Caco-2 (cell line): ENCODE measurements around the gene AFP. TPM values are rescaled to one million over a fixed set of nuclear protein-coding genes. Genes with fewer than 3 reads are reported as not detected.

Source experiments
- BruUV-seq: library from RNA; stranded (reverse); fragments of 400-500 nt; replicated peaks from 2 replicates; lab custom pipeline; 2021; lab: Mats Ljungman, UMichigan
- CTCF ChIA-PET: fragments of 300-600 bp; sonication (Branson Sonifier 250); formaldehyde crosslinking; loops from one replicate; lab custom pipeline; 2022; ENCODE audit warnings: antibody characterized with exemption; lab: Charles Lee
- POLR2A ChIA-PET: fragments of 300-600 bp; sonication (Branson Sonifier 250); formaldehyde crosslinking; loops from one replicate; lab custom pipeline; 2022; ENCODE audit warnings: antibody characterized with exemption; lab: Charles Lee
- DNase-seq, 2 experiments: peaks; one replicate each; pipeline versions ENCODE4 v3.0.0 to v3.0.0-alpha.2; 2020 to 2022
- H3K27me3 ChIP-seq: replicated peaks from 2 replicates; pipeline ENCODE4 v1.6.0; 2011; ENCODE audit warnings: low read length; ENCODE audit not compliant: control insufficient read depth, insufficient read depth
- H3K36me3 ChIP-seq: 2 replicates; pipeline ENCODE4 v1.5.1; 2011; ENCODE audit warnings: low read length; ENCODE audit not compliant: control insufficient read depth, insufficient read depth
- H3K4me1 ChIP-seq: fragments of 250-450 bp; sonication (Bioruptor Pico); 2 replicates; pipeline ENCODE4 v1.5.1; 2020; ENCODE audit warnings: mild to moderate bottlenecking
- H3K4me3 ChIP-seq: 2 replicates; pipeline ENCODE4 v1.5.1; 2011; ENCODE audit warnings: low read depth, mild to moderate bottlenecking, control low read depth, low read length
- H3K9me3 ChIP-seq: fragments of 250-450 bp; sonication (Bioruptor Pico); 2 replicates; pipeline ENCODE4 v1.5.1; 2020; ENCODE audit warnings: mild to moderate bottlenecking, moderate library complexity
- H3K27ac Mint-ChIP-seq: one replicate; pipeline ENCODE4 v1.8.0; 2022; ENCODE audit warnings: mixed read lengths; ENCODE audit not compliant: unreplicated experiment
- H3K27me3 Mint-ChIP-seq: one replicate; pipeline ENCODE4 v1.8.0; 2022; ENCODE audit warnings: mixed read lengths; ENCODE audit not compliant: insufficient read depth, unreplicated experiment
- H3K36me3 Mint-ChIP-seq: one replicate; pipeline ENCODE4 v1.8.0; 2022; ENCODE audit warnings: mild to moderate bottlenecking, mixed read lengths; ENCODE audit not compliant: insufficient read depth, unreplicated experiment
- H3K4me1 Mint-ChIP-seq: one replicate; pipeline ENCODE4 v1.8.0; 2022; ENCODE audit warnings: low read depth, mixed read lengths; ENCODE audit not compliant: unreplicated experiment
- H3K4me3 Mint-ChIP-seq: one replicate; pipeline ENCODE4 v1.8.0; 2022; ENCODE audit warnings: mild to moderate bottlenecking, moderate library complexity, mixed read lengths; ENCODE audit not compliant: unreplicated experiment
- H3K9me3 Mint-ChIP-seq: one replicate; pipeline ENCODE4 v1.8.0; 2022; ENCODE audit warnings: mixed read lengths; ENCODE audit not compliant: unreplicated experiment
- CTCF ChIP-seq, 2 experiments: fragments of 200-600 bp in 1 of 2; IDR thresholded peaks; 1 replicate in 1 of 2; 2 replicates in 1 of 2; pipeline versions ENCODE4 v1.5.1 to v1.8.0; 2011 to 2022; ENCODE audit warnings: antibody characterized with exemption in 1 of 2, control low read depth in 1 of 2, inconsistent platforms in 1 of 2, low read depth in 1 of 2, low read length in 1 of 2, mild to moderate bottlenecking in 1 of 2, moderate library complexity in 1 of 2; ENCODE audit not compliant: insufficient read depth in 1 of 2, severe bottlenecking in 1 of 2, unreplicated experiment in 1 of 2
- intact Hi-C: fragments of 100-400 bp; cut with micrococcal nuclease; formaldehyde crosslinking; loops from one replicate; pipeline ENCODE4 v1.10.0; 2022; ENCODE audit not compliant: unreplicated experiment
- total RNA-seq: library from RNA; stranded (reverse); gene quantifications from 2 replicates; pipeline ENCODE4 v1.2.3, GENCODE V29; 2022

Gene AFP
- total RNA-seq, 1 experiment from 2014 or later: 158 TPM

- H3K4me3 Mint-ChIP-seq: no peak overlapping the region
- ChIA-PET CTCF (no interaction called here), POLR2A (no interaction called here)
- no peaks in the 10 kb centered on the region for H3K27me3 ChIP-seq
- no peaks in the 10 kb centered on the region for H3K9me3 ChIP-seq
- intact Hi-C loops: no loop called here
- no peaks in the 10 kb centered on the region for H3K27me3 Mint-ChIP-seq
- TF ChIP-seq CTCF (IDR thresholded peaks at IDR 0.05; ENCODE audit: insufficient read depth in 1 of 2, low read depth in 1 of 2, low read length in 1 of 2, severe bottlenecking in 1 of 2, unreplicated experiment in 1 of 2): no peak
- no peak overlapping the region for H3K27ac Mint-ChIP-seq
- H3K4me3 ChIP-seq: no peak overlapping the region
- no peaks in the 10 kb centered on the region for H3K4me1 Mint-ChIP-seq
- no peak for DNase-seq
- no peaks in the 10 kb centered on the region for H3K4me1 ChIP-seq
- H3K36me3 Mint-ChIP-seq: peaks cover 4% of the 10 kb centered on the region
- H3K36me3 ChIP-seq: no peaks in the 10 kb centered on the region
- no TSS peak for BruUV-seq
- H3K9me3 Mint-ChIP-seq: no peaks in the 10 kb centered on the region
Observed at GRCh38 chr4:73409978-73410548, 26.0 kb upstream of the AFP start.

- POLR2A ChIA-PET: no interaction called here
- H3K4me1 Mint-ChIP-seq: no peaks in the 10 kb centered on the region
- Histone ChIP-seq H3K4me1 (no peaks in the 10 kb centered on the region), H3K9me3 (no peaks in the 10 kb centered on the region), H3K27me3 (no peaks in the 10 kb centered on the region), H3K4me3 (no peak overlapping the region), H3K36me3 (no peaks in the 10 kb centered on the region)
- CTCF ChIA-PET: no interaction called here
- peaks cover 3% of the 10 kb centered on the region for H3K9me3 Mint-ChIP-seq
- DNase-seq: no peak
- H3K36me3 Mint-ChIP-seq: peaks cover 2% of the 10 kb centered on the region
- intact Hi-C loops: no loop called here
- no peak for TF ChIP-seq CTCF (IDR thresholded peaks at IDR 0.05; ENCODE audit: insufficient read depth in 1 of 2, low read depth in 1 of 2, low read length in 1 of 2, severe bottlenecking in 1 of 2, unreplicated experiment in 1 of 2)
- H3K4me3 Mint-ChIP-seq: no peak overlapping the region
- no TSS peak for BruUV-seq
- H3K27me3 Mint-ChIP-seq: no peaks in the 10 kb centered on the region
- H3K27ac Mint-ChIP-seq: no peak overlapping the region
Observed at GRCh38 chr4:73410916-73411730, 24.9 kb upstream of the AFP start.

- H3K27me3 Mint-ChIP-seq: peaks cover 3% of the 10 kb centered on the region
- no TSS peak for BruUV-seq
- intact Hi-C loops: no loop called here
- peaks cover 9% of the 10 kb centered on the region for H3K9me3 Mint-ChIP-seq
- TF ChIP-seq CTCF (IDR thresholded peaks at IDR 0.05; ENCODE audit: insufficient read depth in 1 of 2, low read depth in 1 of 2, low read length in 1 of 2, severe bottlenecking in 1 of 2, unreplicated experiment in 1 of 2): no peak
- no peak overlapping the region for H3K27ac Mint-ChIP-seq
- Histone ChIP-seq H3K27me3 (no peaks in the 10 kb centered on the region), H3K36me3 (no peaks in the 10 kb centered on the region), H3K4me3 (no peak overlapping the region), H3K4me1 (no peaks in the 10 kb centered on the region), H3K9me3 (no peaks in the 10 kb centered on the region)
- H3K4me1 Mint-ChIP-seq: no peaks in the 10 kb centered on the region
- POLR2A ChIA-PET: no interaction called here
- H3K4me3 Mint-ChIP-seq: no peak overlapping the region
- H3K36me3 Mint-ChIP-seq: no peaks in the 10 kb centered on the region
- CTCF ChIA-PET: no interaction called here
- DNase-seq: no peak
Observed at GRCh38 chr4:73411731-73412414, 24.1 kb upstream of the AFP start.
